ENCODE data around the gene LRMDA.

The LRMDA gene

DNA sequence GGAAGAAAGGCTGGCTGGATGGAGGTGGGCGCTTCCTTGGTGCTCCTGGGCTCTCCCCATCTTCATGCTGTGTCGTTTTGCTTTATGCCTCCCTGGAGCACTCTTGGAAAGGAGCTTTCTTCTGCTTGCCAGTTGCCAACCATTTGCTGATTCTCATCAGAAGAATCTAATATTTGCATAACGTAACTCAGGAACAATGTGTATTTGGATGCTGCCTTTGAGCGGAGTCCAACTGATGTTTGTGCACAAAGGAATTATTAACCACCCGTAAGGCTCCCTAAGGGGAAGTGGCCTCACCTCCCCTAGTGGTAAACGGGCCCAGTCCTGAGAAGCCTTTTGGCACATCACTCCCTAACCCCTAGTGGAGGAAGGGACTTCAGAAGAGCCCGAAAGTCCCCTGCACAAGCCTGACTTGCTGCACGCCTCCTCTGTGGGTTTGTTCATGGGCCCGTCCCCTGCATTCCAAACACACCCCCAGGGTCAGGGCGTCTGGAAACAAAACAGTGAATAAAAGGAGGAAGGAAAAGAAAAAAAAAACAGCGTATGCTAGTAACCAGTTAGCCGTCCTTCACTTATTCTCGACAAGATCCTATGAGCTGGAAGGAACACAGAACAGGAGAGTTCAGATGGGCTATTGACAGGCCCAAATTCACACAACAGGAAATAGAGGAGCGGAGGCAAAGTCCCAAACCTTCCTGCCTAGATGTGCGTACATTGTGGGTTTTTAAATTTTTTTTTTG is 602.2 kb downstream of the LRMDA start:
- H3K4me3 ChIP-seq (ENCODE audit: low read depth, low read length): no peak overlapping the region

DNA sequence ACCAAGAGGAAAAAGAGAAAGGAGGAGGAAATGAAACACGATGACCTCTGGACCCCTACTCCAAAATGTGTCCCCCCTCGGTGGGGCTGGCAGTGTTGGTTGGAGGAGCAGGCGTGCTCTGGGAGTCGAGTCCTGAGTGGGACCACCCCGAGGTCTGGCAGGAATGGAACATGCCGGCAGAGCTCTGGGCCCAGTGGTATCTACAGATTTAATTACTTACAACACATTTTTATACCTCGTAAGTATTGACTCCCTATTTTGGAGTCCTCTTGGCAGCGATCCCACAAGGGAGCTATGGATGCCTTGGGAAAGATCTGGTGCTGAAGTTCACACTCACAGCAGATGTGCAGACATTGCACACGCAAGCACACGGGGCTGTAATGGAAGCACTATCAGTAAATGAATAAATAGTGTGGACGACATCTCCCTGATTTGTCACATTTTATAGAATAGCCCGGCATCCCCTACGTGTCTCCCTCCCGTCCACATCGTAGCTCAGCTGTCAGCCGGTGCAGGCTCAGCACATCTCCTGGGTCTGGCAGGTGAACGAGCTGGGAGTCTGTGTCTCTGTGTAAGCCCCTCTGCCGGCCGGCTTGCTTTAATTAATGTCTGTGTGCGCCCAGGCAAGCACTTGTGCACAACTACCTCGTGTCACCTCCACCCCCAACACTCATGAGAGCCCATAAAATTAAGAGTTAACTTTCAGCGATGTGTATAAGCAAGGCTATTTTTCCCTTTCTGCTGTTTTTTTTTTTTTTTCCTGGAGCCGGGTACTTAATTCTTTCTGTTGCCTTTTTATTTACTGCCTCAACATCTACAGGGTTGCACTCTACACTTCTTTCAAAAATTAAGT is 603.2 kb downstream of the LRMDA start:
- no peak overlapping the region for H3K4me3 ChIP-seq (ENCODE audit: low read depth, low read length)

DNA sequence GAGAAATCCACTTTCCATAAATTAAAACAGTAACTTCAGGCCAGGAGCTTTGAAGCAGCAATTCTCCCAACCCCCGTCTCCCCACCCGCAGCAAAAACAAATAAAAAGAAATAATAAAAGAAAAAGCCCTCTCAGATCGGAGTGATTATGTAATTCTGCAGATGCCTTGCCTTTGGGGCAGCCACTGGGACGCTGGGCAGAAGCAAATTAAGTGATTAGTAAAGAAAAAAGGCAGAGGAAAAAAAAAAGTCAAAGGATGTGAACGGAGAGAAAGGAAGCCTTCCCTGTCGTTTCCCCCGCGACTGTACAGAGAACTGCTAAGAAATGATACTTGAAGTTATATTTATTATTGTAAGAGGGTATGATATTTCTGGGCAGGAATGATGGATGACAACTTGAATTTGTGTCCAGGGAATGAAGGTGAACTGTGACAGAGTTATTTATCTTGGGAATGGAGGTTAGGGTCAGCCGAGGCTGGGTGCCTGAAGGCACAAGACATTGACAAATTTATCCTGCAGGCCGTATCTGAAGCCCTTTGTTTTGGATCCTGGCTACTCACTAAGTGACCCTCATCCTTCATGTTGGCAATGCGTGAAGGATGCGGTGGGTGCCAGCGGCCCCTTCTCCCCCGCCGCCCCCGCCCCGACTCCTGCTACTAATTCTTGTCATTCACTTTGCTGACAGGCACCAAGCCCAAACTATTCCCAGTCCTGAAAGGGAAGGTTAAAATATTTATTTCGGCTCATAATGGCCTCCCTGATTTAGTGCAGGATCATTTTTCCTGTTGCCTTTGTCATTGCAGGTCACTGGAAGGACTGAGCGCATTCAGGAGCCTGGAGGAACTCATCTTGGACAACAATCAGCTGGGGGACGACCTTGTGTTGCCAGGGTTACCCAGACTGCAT is 604.0 kb downstream of the LRMDA start:
- no peak overlapping the region for H3K4me3 ChIP-seq (ENCODE audit: low read depth, low read length)

DNA sequence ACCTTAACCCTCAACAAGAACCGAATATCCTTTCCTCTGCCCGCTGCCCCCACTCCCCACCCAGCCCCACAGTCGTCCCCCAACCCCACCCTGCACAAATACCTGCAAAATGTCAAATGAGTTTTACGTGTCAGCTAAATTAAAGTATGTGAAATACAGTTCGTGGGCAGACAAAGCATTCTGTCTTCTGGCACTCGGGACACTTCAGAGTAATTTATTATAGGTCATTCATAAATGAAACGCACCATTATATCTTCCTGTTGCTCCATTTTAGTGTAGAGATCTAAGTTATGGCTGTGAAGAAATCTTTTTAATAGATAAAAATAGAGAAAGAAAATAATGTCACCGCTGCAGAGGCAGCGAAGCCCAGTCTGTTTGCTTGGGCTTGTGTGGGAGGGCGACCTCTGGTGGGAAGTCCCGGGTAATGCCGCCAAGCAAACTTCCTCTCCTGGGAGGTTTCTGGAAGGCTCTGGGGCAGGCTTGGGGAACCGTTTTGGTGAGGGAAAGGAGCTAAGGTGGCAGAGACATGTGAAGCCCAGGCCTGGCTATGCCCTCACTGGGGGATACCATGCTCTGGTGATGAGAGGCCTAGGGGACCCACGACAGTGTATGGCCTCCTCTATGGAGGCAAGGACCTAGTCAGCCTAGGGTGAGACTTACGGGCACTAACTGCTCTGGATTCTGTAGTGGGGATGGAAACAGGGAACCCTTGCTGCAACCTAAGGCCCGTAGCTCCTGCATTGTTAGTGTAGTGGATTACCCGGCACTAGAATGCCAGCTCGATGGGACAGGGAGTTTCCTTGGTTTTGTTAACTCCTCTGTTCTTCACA is 604.9 kb downstream of the LRMDA start:
- no peak overlapping the region for H3K4me3 ChIP-seq (ENCODE audit: low read depth, low read length)

DNA sequence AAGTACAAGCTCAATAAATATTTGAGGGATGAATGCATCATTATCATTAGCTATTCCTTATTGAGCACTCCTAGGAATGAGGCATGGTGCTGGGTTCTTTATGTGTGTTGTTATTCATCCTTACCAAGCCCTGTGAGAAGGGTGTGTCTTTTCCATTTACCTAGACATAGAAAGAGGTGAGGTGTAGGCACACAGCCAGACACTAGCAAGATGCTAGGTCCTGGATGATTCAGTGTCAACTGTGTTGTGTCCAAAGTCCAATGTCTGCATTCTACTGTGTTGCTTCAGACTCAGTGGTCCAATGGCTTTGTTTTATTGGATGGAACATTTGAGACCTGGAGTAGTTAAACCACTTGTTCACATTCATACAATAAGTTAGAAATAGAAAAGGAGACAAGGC is 605.5 kb downstream of the LRMDA start:
- no peak overlapping the region for H3K4me3 ChIP-seq (ENCODE audit: low read depth, low read length)

DNA sequence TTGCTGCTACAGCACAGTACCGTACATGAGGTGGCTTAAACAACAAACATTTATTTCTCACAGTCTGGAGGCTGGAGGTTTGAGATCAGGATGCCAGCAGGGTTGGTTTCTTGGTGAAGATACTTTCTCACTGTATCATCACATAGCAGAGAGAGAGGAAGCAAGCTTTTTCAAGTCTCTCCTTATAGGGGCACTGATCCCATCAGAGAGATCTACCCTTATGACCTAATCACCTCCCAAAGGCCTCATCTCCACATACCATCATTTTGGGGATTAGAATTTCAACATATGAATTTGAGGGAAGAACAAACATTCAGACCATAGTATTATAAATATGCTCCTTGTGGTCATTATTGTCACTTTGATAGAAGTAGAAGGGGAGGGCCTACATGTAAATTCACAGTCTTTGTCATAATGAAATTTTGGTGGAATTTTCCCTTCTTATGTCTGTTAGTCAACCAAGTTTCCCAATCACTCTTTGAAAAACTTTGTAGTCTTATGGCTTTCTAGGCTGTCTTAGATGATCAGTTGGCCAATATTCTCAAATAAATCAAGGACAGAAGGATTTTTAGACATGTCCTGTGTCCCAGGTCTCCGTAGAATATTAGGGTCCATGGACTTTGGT is 606.2 kb downstream of the LRMDA start:
- no peak overlapping the region for H3K4me3 ChIP-seq (ENCODE audit: low read depth, low read length)

DNA sequence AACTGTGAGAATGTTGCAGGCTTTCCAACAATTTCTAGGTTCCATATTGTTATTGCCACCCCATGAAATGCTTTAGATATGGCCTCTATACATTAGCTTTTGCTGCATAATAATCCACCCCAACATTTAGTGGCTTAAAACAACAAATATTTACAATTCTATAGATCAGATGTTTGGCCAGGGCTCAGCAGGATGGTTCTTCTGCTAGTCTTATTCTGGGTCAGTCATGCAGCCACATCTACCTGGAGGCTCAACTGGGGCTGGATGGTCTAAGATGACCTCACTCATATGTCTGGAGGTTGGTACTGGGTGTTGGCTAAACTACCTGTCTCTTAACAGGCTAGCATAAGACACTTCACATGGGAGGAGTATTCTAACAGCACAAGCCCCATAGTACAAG is 607.3 kb downstream of the LRMDA start:
- no peak overlapping the region for H3K4me3 ChIP-seq (ENCODE audit: low read depth, low read length)

DNA sequence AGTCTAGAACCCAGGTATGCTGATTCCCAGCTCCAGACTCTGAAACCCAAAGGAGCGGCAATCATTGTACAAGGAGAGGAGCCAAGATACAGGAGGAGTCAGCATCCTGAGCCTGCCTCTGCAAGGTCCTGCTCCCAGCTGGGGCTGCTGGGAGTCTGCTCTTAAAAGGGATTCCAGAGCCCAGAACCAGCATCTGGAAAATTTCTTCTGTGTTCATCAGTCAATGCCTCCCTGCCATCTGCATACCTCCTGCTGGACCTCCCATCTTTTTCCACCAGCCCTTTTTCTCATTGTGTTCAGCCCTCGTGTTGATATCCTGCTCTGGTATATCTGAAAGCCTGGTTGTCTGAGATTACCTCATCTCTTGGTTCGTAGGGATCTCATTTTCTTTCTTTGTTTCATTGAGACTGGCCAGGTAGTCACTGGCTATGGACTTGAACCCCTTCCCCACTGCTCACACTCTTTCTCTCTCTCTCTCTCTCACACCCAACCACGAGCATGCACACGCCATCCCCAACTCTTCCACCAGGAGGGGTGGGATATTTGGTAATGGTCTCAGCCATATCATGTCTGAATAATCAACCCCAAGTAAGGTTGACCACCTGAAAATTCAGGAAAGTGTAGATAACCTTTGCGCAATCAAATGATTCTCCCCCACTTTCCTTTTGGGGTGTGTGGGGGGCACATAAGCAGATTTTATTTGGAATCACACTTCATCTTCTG is 608.8 kb downstream of the LRMDA start:
- no peak overlapping the region for H3K4me3 ChIP-seq (ENCODE audit: low read depth, low read length)

DNA sequence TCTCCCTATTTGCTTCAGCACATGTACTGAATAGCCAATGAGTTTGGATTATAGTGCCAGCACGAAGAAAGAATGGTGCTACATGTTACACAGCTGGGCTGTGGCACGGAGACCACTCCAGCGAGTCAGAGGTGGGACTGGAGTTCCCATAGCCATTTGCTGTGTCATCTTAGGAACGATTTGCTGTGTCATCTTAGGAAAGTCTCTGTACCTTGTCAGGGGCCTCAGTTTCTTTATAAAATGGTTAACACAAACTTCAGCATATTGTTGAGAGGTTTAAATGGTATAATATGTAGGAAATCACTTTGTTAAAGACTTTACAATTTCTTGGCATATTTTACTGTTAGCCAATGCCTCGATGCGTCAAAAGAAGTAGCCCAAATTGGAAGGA is 609.4 kb downstream of the LRMDA start:
- H3K4me3 ChIP-seq (ENCODE audit: low read depth, low read length): no peak overlapping the region

DNA sequence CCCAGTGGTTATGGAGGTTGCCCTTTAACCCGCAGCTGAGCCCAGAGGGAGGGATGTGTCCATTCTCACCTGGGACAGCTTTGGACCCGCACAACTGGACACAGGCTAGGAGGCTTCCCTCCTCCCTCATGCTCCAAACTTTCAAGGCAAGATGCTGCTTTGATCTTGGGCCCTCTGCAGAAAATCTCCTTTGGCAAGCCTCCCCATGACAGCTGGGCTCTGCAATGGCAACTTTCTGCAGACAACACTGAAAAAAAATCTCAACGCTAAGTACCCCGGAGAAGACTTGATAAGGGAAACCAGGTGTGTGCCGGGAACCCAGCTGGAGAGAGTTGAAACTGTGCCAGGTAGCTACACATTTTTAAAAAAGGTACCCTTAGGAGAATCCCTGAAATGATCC is 610.1 kb downstream of the LRMDA start:
- no peak overlapping the region for H3K4me3 ChIP-seq (ENCODE audit: low read depth, low read length)

DNA sequence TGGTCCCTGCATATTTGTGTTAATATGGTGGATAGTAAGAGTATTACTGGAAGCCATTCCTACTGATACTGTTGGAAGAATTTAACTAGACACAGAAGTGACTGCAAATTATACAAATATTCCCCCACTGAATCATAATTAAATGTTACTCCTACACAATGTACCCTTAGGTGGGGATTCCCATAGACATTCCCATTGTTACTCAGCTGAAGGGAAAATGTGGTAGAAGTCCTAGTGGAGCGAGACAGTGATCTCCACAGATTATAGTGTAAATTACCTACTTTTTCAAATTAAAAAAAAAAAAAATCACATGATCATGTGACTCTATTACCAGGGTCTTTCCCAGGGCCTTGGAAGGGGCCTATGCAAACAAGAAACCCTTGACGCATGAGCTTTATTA is 611.8 kb downstream of the LRMDA start:
- H3K4me3 ChIP-seq (ENCODE audit: low read depth, low read length): no peak overlapping the region

DNA sequence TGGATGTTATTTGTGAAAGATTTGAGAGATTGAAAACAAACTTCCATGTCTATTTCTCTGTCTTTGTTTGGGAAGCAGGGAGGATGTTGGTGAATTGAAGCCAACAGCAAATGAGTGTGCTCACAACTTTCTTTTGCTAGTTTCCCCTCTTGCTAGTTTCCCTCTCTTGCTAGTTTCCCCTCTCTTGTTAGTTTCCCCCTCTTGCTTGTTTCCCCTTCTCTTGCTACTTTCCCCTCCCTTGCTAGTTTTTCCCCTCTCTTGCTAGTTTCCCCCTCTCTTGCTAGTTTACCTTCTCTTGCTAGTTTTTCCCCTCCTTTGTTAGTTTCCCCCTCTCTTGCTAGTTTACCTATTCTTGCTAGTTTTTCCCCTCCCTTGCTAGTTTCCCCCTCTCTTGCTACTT is 613.3 kb downstream of the LRMDA start:
- H3K4me3 ChIP-seq (ENCODE audit: low read depth, low read length): no peak overlapping the region

DNA sequence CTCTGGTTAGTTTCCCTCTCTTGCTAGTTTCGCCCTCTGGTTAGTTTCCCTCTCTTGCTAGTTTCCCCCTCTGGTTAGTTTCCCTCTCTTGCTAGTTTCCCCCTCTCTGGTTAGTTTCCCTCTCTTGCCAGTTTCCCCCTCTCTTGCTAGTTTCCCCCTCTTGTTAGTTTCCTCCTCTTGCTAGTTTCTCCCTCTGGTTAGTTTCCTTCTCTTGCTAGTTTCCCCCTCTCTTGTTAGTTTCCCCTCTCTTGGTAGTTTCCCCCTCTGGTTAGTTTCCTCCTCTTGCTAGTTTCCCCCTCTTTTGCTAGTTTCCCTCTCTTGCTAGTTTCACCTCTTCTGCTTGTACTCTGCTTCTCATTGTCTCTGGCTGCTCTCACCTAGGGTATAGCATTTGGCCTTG is 613.8 kb downstream of the LRMDA start:
- H3K4me3 ChIP-seq (ENCODE audit: low read depth, low read length): no peak overlapping the region

DNA sequence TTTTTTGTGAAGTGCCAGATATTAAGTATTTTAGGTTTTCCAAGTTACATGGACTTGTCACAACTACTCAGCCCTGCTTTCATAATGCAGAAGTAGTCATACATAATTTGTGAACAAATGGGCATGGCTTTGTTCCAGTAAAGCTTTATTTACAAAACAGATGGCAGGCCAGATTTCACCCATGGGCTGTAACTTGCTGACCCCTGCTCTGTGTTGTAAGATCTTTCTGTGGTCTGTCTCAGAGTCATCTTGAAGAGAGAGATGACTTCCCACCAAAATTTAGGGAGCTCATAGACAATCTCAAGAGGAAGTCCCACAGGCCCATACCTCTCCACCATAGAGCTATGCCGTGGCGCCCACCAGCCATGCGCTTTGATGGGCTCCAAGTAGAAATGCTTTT is 616.1 kb downstream of the LRMDA start:
- H3K4me3 ChIP-seq (ENCODE audit: low read depth, low read length): no peak overlapping the region

DNA sequence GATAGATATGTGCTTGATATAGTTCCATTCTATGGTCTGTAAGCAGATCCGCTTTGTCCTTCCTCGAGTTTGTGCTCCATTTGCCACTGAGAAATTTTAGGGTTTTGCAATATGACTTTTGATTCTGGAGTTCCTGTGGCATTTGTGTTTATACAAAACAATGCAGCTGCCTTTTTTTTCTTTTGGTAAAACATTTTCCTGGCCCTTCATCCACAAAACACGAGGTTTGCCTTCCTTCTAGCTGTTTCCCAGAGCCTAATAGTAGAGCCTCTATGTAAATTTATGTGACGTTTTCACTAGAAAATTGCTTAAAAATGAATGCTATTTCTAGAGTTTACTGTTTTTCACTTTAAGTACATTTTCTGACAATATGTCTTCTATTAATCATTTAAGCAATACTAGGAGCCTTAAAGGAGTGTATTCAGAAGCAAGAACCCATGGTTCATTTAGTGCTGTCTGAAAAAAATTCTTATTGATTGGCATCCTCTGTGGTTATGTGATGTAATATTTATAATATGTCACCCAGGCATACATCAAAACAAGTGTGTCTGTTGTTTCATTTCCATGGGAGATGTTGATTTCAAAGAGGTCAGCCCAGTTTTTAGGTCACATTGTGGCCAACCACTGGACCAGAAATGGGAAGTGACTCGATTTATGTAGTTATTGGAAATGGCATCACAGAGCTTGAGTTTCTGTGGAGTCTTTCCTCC is 618.3 kb downstream of the LRMDA start:
- no peak overlapping the region for H3K4me3 ChIP-seq (ENCODE audit: low read depth, low read length)

DNA sequence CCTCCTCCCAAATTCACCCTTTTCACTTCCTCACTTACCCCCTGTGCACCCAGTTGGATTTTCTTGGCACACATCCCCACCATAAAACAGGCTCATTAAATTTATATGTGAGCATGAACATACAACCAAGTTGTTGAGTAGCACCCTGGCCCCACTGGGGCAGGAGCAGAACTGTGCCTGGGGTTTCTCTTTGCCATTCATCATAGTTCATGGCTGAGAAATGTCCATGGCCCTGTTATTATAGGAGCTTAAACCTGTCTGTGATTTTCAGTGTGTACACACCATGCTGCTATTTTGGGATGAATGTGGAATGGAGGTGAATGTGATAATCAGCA is 618.8 kb downstream of the LRMDA start:
- no peak overlapping the region for H3K4me3 ChIP-seq (ENCODE audit: low read depth, low read length)

DNA sequence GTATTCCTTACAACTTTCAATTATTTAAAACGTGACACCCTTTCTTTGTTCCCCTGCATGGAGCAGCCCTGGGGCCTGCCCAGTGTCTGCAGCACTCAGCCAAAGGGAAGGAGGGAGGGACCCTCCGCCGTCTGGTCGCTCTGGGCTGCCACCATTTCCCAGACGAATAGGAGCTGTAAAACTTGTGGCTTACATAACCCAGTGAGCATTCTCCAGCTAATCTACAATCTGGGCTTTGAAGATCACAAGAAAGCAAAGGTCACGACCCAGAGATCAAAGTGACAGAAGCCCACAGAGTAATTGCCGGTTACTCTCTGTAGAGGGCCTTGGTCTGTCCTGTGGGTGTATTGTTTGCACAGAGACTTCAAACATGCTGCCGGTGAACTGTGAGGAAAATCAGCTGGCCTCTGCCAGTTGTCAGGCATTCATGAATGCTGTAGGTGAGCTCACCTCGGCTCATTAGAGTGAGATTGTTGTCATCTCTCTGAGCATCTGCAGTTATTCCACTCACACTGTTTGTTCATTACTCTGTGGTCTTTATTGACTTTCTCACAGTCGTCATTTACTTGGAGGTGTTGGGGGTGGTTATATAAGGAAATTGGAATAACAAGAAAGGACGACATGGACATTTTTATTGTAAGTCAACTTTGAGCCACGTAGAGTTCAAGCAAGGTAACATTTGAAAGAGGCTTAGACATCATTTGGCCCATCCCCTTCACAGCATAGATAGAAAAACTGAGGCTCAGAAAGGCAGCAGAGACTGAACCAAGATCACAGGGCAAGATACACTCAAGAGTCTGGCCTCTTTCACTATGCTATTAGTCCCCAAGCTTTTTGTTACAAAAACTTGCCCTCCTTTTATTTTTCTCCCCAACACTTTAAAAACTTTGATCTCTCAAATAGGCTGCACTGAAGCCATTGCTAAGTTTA is 619.8 kb downstream of the LRMDA start:
- H3K4me3 ChIP-seq (ENCODE audit: low read depth, low read length): no peak overlapping the region
